Measurements from ENCODE around the gene TRIO. TPM values are rescaled to one million over a fixed set of nuclear protein-coding genes. Genes with fewer than 3 reads are reported as not detected.

TRIO gene
- total RNA-seq, 3 donors from 2014 or later (not counting 1 experiment from before 2014, with no cell fraction given), result 84.6 to 136 (median 94.3) TPM

DNA sequence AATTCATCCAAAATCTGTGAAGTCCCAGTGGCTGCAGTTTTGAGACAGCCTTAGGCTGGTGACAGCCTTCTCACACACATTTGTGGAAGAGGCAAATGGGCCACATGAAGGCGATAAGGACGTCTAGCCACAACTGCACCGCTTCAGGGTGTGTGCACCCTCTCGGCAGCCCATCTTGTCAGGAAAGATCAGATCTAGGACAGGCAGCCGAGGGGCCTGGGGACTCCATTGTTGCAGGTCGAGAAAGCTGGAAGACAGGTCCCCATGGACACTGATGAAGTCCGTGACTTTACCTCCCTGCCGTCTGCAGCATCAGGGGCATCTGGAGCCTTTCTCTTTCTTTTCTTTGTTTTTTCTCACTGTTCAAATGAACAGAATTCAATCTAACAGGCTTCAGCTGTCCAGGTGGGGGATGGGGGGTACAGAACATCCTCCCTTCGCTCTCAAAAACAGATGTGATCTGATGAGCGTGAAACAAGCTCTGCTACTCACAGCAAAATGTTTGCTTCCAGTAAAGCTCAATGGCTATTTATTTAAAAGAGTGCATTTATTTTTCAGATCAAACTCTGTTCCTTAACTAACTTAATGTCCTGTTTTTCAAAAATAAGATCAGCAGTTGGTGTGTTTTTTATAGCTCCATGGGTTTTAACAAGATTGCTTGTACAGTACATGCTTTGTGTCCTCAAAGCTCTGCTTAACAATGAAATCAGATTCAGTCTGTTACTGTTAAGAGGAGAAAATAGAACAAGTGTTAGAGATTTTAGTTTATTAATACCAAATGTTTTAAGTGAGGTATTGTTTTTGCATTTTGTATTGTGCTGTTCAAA, 326.6 kb downstream of the TRIO start:
- intact Hi-C loops (cut with micrococcal nuclease), result no loop called here

GRCh38 chr5:14471507-14471906, 328.4 kb downstream of the TRIO start:
- H3K9me3 ChIP-seq (ENCODE audit: control insufficient read depth, insufficient read depth, low read length), result no peaks in the 10 kb centered on the region
- H3K36me3 ChIP-seq (ENCODE audit: control insufficient read depth, insufficient read depth, low read length), result peaks cover 20% of the 10 kb centered on the region
- H3K27ac ChIP-seq (ENCODE audit: low read length), result no peak overlapping the region
- no peaks in the 10 kb centered on the region for H3K27me3 ChIP-seq (ENCODE audit: control insufficient read depth, insufficient read depth, low read length)
- ATAC-seq (no peak), DNase-seq (no peak)
- Mint-ChIP-seq H3K36me3 (no peaks in the 10 kb centered on the region), H3K27me3 (ENCODE audit: low read depth in 2 of 2) (no peaks in the 10 kb centered on the region), H3K27ac (no peak overlapping the region), H3K4me1 (no peaks in the 10 kb centered on the region), H3K9me3 (no peaks in the 10 kb centered on the region), H3K4me3 (no peak overlapping the region)
- TF ChIP-seq, protein P1, sequence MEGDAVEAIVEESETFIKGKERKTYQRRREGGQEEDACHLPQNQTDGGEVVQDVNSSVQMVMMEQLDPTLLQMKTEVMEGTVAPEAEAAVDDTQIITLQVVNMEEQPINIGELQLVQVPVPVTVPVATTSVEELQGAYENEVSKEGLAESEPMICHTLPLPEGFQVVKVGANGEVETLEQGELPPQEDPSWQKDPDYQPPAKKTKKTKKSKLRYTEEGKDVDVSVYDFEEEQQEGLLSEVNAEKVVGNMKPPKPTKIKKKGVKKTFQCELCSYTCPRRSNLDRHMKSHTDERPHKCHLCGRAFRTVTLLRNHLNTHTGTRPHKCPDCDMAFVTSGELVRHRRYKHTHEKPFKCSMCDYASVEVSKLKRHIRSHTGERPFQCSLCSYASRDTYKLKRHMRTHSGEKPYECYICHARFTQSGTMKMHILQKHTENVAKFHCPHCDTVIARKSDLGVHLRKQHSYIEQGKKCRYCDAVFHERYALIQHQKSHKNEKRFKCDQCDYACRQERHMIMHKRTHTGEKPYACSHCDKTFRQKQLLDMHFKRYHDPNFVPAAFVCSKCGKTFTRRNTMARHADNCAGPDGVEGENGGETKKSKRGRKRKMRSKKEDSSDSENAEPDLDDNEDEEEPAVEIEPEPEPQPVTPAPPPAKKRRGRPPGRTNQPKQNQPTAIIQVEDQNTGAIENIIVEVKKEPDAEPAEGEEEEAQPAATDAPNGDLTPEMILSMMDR (IDR thresholded peaks at IDR 0.05), result no peak
- no peaks in the 10 kb centered on the region for H3K4me1 ChIP-seq (ENCODE audit: control insufficient read depth, insufficient read depth, low read length)
- no peak overlapping the region for H3K4me3 ChIP-seq (ENCODE audit: low read length)
- intact Hi-C loops (cut with micrococcal nuclease), result no loop called here
- WGBS (ENCODE audit: insufficient coverage), result 93% methylated on average over 3 of the region's 3 CpGs

More for the DNA sequence above, 326.6 kb downstream of the TRIO start:
- 94% methylated on average over 10 of the region's 10 CpGs for WGBS (ENCODE audit: insufficient coverage)
- no peak overlapping the region for H3K4me3 ChIP-seq (ENCODE audit: low read length)
- no peaks in the 10 kb centered on the region for H3K9me3 ChIP-seq (ENCODE audit: control insufficient read depth, insufficient read depth, low read length)
- H3K27me3 Mint-ChIP-seq (ENCODE audit: low read depth in 2 of 2), result no peaks in the 10 kb centered on the region
- DNase-seq (no peak), ATAC-seq (no peak)
- no peaks in the 10 kb centered on the region for H3K4me1 Mint-ChIP-seq
- H3K36me3 Mint-ChIP-seq, result no peaks in the 10 kb centered on the region
- H3K27ac ChIP-seq (ENCODE audit: low read length), result no peak overlapping the region
- no peak overlapping the region for H3K27ac Mint-ChIP-seq
- TF ChIP-seq, protein P1 (IDR thresholded peaks at IDR 0.05), result no peak
- H3K9me3 Mint-ChIP-seq, result no peaks in the 10 kb centered on the region
- no peaks in the 10 kb centered on the region for H3K4me1 ChIP-seq (ENCODE audit: control insufficient read depth, insufficient read depth, low read length)
- H3K36me3 ChIP-seq (ENCODE audit: control insufficient read depth, insufficient read depth, low read length), result peaks cover 14% of the 10 kb centered on the region
- no peaks in the 10 kb centered on the region for H3K27me3 ChIP-seq (ENCODE audit: control insufficient read depth, insufficient read depth, low read length)
- no peak overlapping the region for H3K4me3 Mint-ChIP-seq

DNA sequence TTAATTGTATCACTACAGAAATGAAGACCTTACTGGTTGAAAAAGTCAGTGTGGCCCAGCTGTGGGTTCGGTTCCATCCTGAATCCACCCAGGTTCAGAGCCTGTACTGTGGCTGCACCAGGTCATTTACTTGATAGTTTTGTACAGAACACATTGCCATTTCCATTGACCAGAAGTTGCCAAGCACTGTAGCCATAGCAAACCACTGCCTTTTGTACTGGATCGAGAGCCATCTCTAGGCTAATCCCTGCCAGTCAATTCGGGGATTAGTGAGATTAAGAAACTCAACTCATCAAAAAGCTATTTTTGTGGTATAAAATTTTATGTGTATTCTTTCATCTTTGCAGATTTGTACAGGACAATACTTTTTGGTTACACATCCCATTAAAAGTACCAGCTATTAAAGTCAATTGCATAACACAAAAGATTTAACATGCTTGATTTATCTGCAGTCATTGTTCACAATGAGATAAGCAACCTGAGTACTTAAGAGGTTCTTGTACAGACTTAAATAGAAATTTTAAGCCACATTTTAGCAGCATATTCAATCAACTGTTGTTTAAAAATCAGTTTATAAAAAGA, 329.9 kb downstream of the TRIO start:
- Mint-ChIP-seq H3K9me3 (no peaks in the 10 kb centered on the region), H3K27ac (no peak overlapping the region), H3K4me1 (no peaks in the 10 kb centered on the region), H3K36me3 (no peaks in the 10 kb centered on the region), H3K27me3 (ENCODE audit: low read depth in 2 of 2) (no peaks in the 10 kb centered on the region), H3K4me3 (no peak overlapping the region)
- ATAC-seq, result no peak
- TF ChIP-seq, protein P1 (IDR thresholded peaks at IDR 0.05), result no peak
- no peak overlapping the region for H3K27ac ChIP-seq (ENCODE audit: low read length)
- no peaks in the 10 kb centered on the region for H3K4me1 ChIP-seq (ENCODE audit: control insufficient read depth, insufficient read depth, low read length)
- H3K36me3 ChIP-seq (ENCODE audit: control insufficient read depth, insufficient read depth, low read length), result peaks cover 29% of the 10 kb centered on the region
- intact Hi-C loops (cut with micrococcal nuclease), result no loop called here
- H3K27me3 ChIP-seq (ENCODE audit: control insufficient read depth, insufficient read depth, low read length), result no peaks in the 10 kb centered on the region
- 94% methylated on average over 3 of the region's 3 CpGs for WGBS (ENCODE audit: insufficient coverage)
- DNase-seq, result no peak
- H3K9me3 ChIP-seq (ENCODE audit: control insufficient read depth, insufficient read depth, low read length), result no peaks in the 10 kb centered on the region
- H3K4me3 ChIP-seq (ENCODE audit: low read length), result no peak overlapping the region
